DMS114 treated with DMSO at 0.1 percent for 48 hours (cell line): Measurements from ENCODE around the gene RASGEF1C.
A peak's percentile ranks its signal among the peaks of the same experiment; 100 is the strongest.

Source experiments
- DNase-seq: peaks from one replicate; lab custom pipeline; 2025; ENCODE audit not compliant: unreplicated experiment; lab: John Stamatoyannopoulos, UW

Gene RASGEF1C

DNA sequence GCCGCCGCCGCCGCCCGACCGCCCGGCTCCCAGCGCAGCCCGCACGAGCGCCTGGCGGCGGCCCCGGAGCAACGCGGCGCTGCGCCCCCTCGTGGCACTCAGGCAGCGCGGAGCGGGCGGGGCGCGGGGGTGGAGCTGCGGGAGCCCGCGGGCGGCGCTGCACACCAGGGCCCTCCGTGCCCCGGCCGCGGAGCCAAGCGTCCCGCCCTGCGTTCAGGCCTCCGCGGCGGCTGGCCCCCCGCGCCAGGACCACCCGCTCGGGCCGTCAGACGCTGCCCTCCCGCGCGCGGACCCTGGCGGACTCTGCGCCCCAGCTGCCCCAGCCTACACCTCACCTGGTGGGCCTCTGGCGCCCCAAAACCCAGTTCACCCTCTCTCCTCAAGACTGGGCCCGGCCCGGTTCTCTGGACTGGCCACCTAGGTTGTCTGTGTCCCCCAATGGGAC, at the start of gene RASGEF1C:
Gene RASGEF1C (minus strand): TSS at position 75 of the 445 bp plus-strand sequence. CDS start 71,159 bp downstream, outside the sequence.
- peak; percentile 33 for DNase-seq

DNA sequence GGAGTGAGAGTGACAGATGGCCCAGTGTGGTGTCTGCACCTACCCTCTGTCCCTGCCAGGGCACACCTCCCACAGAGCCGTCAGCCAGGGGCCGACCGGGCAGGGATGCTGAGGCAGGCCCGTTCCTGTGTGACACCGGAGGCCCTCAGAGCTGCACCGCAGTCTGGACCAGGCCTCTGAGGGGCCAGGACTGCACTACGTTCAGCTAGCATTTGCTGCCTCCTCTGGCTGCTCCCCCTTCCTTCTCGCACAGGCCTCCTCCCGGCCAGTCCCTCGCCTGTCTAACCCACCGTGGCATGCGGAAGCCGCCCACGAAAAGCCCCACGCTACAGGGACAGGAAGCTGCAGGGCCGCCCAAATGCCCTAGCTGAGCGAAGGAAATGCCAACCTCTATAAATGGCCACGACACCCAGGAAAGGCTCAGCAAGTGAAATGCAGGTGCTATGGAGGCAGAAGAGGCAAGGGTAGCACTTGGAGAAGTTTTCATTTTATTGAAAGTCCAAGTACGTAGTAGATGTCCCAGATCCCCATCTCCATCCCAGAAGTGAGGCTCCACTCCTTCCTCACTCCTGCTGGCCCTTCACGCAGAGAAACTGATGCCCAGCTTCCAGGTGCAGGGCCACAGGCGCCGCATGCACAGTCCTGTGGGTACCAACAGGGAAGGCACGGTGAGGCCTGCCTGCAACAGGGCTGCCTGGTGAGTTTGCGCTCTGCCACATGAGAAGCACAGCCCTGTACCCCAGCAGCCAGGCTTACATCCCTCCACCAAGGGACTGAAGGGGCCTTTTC, 44.2 kb upstream of the RASGEF1C start:
- DNase-seq, result no peak

- DNase-seq, result no peak
Observed at GRCh38 chr5:180251887-180252286, 42.9 kb upstream of the RASGEF1C start.

- no peak for DNase-seq
Observed at GRCh38 chr5:180251141-180251540, 42.1 kb upstream of the RASGEF1C start.

- DNase-seq, result no peak
Observed at GRCh38 chr5:180250329-180250728, 41.3 kb upstream of the RASGEF1C start.

- DNase-seq, result no peak
Observed at GRCh38 chr5:180241600-180241999, 32.6 kb upstream of the RASGEF1C start.

DNA sequence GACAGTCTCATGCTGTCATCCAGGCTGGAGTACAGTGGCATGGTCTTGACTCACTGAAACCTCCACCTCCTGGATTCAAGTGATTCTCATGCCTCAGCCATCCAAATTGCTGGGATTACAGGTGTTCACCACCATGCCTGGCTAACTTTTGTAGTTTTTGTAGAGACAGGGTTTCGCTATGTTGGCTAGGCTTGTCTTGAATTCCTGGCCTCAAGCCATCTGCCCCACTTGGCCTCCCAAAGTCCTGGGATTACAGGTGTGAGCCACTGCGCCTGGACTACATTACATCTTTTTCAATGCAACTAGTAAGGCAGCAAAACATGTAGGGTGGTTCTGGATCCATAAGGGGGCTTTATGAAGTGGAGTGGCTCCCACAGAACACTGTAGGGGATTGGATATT, 29.6 kb upstream of the RASGEF1C start:
- DNase-seq, result no peak

- DNase-seq, result no peak
Observed at GRCh38 chr5:180235846-180236245, 26.8 kb upstream of the RASGEF1C start.

DNA sequence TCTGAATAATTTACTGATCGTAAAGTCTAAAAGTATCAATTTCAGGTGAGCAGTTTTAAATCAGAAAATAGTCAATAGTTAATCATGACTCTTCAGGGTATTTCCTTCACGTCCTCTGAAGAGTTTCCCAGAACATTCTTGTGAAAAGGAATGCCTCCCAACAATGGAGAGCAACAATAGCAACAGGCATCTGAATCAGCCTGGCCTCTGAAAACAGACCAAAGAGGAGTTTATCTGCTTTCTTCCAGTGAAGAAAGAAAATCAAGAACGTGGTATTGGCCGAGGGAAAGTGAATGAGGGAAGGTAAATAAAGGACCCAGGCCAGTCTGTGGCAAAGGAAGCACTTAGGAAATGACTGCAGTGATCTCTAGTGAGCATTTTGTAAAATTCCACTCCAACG, 26.1 kb upstream of the RASGEF1C start:
- DNase-seq, result no peak

DNA sequence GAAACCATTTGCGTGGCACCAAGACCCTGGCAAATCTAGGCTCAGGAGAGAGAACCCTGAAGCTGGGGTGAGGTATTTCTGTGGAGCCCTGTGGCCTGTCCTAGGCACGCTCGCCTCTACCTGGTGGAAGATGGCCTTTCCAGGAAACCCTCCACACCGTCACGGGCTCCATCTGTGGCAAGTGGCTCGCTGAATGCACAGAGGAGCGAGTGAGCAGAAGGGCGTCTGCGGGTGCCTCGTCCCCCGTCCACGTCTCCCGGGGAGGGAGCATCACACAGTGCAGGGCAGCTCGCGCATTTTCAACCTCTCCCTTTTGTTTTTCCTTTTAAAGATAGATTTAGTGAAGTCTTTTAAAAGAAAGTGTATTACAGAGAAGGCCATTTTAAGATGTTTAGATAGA, 25.3 kb upstream of the RASGEF1C start:
- no peak for DNase-seq

- DNase-seq, result no peak
Observed at GRCh38 chr5:180233729-180234128, 24.7 kb upstream of the RASGEF1C start.

- no peak for DNase-seq
Observed at GRCh38 chr5:180230017-180230416, 21.0 kb upstream of the RASGEF1C start.

GRCh38 chr5:180222056-180222455, 13.0 kb upstream of the RASGEF1C start:
- DNase-seq, result no peak

DNA sequence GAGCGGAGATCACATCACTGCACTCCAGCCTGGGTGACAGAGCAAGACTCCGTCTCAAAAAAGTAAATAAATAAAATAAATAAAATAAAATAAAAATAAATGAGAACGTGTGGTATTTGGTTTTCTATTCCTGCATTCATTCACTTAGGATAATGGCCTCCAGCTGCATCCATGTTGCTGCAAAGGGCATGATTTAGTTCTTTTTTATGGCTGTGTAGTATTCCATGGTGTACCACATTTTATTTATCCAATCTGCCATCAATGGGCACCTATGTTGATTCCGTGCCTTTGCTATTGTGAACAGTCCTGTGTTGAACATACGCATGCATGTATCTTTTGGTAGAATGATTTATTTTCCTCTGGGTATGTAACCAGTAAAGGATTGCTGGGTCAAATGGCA, 8.8 kb upstream of the RASGEF1C start:
- no peak for DNase-seq

DNA sequence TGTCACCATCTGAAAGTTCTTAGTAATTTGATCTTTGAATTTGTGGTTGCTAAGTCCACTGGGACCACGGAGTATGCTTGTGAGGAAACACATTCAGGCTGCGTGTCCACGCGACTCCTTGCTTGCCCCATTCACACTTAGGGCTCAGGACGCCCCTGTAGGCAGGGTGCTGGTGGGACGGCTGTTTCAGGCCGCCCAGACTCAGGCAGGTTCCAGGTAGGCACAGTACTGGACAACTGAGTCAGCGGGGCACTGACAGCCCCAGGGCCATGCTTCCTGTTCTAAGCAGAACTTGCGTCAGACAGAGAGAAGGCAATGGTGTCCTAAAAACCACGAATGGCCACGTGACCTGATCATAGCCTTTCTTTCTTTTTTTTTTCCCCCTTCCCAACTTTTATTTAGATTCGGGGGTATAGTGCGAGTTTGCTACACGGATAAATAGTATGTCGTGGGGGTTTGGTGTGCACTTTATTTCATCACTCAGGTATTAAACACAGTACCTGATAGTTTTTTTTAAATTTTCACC, 7.7 kb upstream of the RASGEF1C start:
- DNase-seq, result no peak

- no peak for DNase-seq
Observed at GRCh38 chr5:180215783-180216630, 7.0 kb upstream of the RASGEF1C start.

GRCh38 chr5:180214870-180215770, 6.1 kb upstream of the RASGEF1C start:
- no peak for DNase-seq

DNA sequence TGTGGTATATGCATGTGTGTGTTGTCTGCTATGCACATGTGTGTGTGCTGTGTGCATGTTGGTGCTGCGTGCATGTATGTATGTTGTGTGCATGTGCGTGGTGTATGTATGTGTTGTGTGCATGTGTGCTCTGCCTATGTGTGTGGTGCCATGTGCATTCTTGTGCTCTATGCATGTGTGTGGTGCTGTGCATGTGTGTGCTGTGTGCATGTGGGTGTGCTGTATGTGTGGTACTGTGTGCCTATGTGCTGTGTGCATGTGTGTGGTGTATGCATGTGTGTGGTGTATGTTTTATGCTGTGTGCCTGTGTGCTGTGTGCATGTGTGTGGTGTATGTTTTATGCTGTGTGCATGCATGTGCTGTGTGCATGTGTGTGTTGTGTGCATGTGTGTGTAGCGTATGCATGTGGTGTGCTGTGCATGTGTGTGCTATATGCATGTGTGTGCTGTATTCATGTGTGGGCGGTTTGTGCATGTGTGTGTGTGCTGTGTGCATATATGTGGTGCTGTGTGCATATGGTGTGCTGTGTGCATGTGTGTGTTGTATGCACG, 4.7 kb upstream of the RASGEF1C start:
- DNase-seq, result no peak

DNA sequence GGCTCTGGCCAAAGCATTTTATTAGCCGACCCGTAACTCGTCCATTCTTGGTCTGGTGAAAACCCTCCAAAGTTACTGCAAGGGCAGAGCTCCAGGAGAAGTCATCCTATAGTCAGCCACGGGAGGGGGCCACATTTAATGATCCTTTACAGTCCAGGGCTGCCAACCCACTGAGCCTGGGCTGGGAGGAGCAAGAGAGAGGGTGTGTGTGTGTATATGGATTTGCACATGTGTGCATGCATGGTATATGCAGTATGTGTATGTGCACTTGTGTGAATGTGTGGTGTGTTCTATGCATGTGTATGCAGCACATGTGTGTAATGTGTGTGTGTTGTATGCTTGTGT, 4.2 kb upstream of the RASGEF1C start:
- DNase-seq, result no peak

- no peak for DNase-seq
Observed at GRCh38 chr5:180212363-180213255, 3.6 kb upstream of the RASGEF1C start.
